IPS-20b (cell line): Measurements from ENCODE around the gene GALNT10.

Experiments used
- H3K27ac ChIP-seq: one replicate; pipeline ENCODE4 v1.5.1; 2013; ENCODE audit warnings: low read length
- H3K27me3 ChIP-seq: 2 replicates; pipeline ENCODE4 v1.6.1; 2013; ENCODE audit warnings: mild to moderate bottlenecking, low read length, inconsistent platforms; ENCODE audit not compliant: insufficient read depth
- H3K36me3 ChIP-seq: 2 replicates; pipeline ENCODE4 v1.6.1; 2013; ENCODE audit warnings: low read depth, mild to moderate bottlenecking, inconsistent platforms, low read length, moderate library complexity; ENCODE audit not compliant: insufficient read depth
- H3K4me1 ChIP-seq: 2 replicates; pipeline ENCODE4 v1.6.1; 2013; ENCODE audit warnings: mild to moderate bottlenecking, control low read depth, inconsistent platforms, low read length, moderate library complexity; ENCODE audit not compliant: insufficient read depth
- H3K4me3 ChIP-seq: 2 replicates; pipeline ENCODE4 v1.5.1; 2013; ENCODE audit warnings: mild to moderate bottlenecking, low read length, inconsistent platforms
- H3K9ac ChIP-seq: 2 replicates; pipeline ENCODE4 v1.6.1; 2013; ENCODE audit warnings: low read depth, mild to moderate bottlenecking, inconsistent platforms, low read length, moderate library complexity
- H3K9me3 ChIP-seq: 2 replicates; pipeline ENCODE4 v1.6.1; 2013; ENCODE audit warnings: mild to moderate bottlenecking, low read depth, low read length, inconsistent platforms; ENCODE audit not compliant: insufficient read depth

The GALNT10 gene

GRCh38 chr5:154222414-154222813 is 31.9 kb downstream of the GALNT10 start:
- Histone ChIP-seq H3K27ac (no peak overlapping the region), H3K9me3 (peaks cover 6% of the 10 kb centered on the region; the same call in 1 of the 2 replicates)

GRCh38 chr5:154223320-154223719 is 32.8 kb downstream of the GALNT10 start:
- Histone ChIP-seq H3K27ac (no peak overlapping the region), H3K9ac (no peak overlapping the region), H3K36me3 (no peaks in the 10 kb centered on the region), H3K27me3 (no peaks in the 10 kb centered on the region), H3K4me3 (no peak overlapping the region), H3K4me1 (peaks cover 25% of the 10 kb centered on the region), H3K9me3 (peaks cover 6% of the 10 kb centered on the region; the same call in 1 of the 2 replicates)

More at GRCh38 chr5:154222414-154222813, 31.9 kb downstream of the GALNT10 start:
- H3K27me3 ChIP-seq: no peaks in the 10 kb centered on the region
- no peak overlapping the region for H3K9ac ChIP-seq
- peaks cover 25% of the 10 kb centered on the region for H3K4me1 ChIP-seq
- H3K4me3 ChIP-seq: no peak overlapping the region
- no peaks in the 10 kb centered on the region for H3K36me3 ChIP-seq

- Histone ChIP-seq H3K27ac (no peak overlapping the region), H3K9ac (no peak overlapping the region), H3K27me3 (no peaks in the 10 kb centered on the region), H3K4me3 (no peak overlapping the region), H3K4me1 (no peaks in the 10 kb centered on the region), H3K36me3 (no peaks in the 10 kb centered on the region), H3K9me3 (peaks cover 6% of the 10 kb centered on the region; the same call in 1 of the 2 replicates)
These were observed 36.6 kb downstream of the GALNT10 start for GRCh38 chr5:154227090-154227489.

GRCh38 chr5:154228696-154229095 is 38.2 kb downstream of the GALNT10 start:
- Histone ChIP-seq H3K4me1 (no peaks in the 10 kb centered on the region), H3K9ac (no peak overlapping the region), H3K36me3 (no peaks in the 10 kb centered on the region), H3K27ac (no peak overlapping the region), H3K4me3 (no peak overlapping the region), H3K27me3 (no peaks in the 10 kb centered on the region), H3K9me3 (peaks cover 6% of the 10 kb centered on the region; the same call in 1 of the 2 replicates)

GRCh38 chr5:154230526-154230925 is 40.0 kb downstream of the GALNT10 start:
- H3K4me3 ChIP-seq: no peak overlapping the region
- no peak overlapping the region for H3K27ac ChIP-seq
- no peaks in the 10 kb centered on the region for H3K36me3 ChIP-seq
- H3K9ac ChIP-seq: no peak overlapping the region
- H3K27me3 ChIP-seq: no peaks in the 10 kb centered on the region
- no peaks in the 10 kb centered on the region for H3K4me1 ChIP-seq
- peaks cover 6% of the 10 kb centered on the region; the same call in 1 of the 2 replicates for H3K9me3 ChIP-seq

- no peaks in the 10 kb centered on the region for H3K27me3 ChIP-seq
- no peak overlapping the region for H3K4me3 ChIP-seq
- H3K9ac ChIP-seq: no peak overlapping the region
- no peak overlapping the region for H3K27ac ChIP-seq
- no peaks in the 10 kb centered on the region for H3K36me3 ChIP-seq
- no peaks in the 10 kb centered on the region for H3K9me3 ChIP-seq
- peaks cover 7% of the 10 kb centered on the region for H3K4me1 ChIP-seq
These were observed 44.0 kb downstream of the GALNT10 start for GRCh38 chr5:154234551-154234950.

GRCh38 chr5:154236011-154236410 is 45.5 kb downstream of the GALNT10 start:
- Histone ChIP-seq H3K9ac (no peak overlapping the region), H3K9me3 (no peaks in the 10 kb centered on the region), H3K27me3 (no peaks in the 10 kb centered on the region), H3K36me3 (no peaks in the 10 kb centered on the region), H3K4me3 (no peak overlapping the region), H3K27ac (no peak overlapping the region), H3K4me1 (peaks cover 7% of the 10 kb centered on the region)

- Histone ChIP-seq H3K36me3 (no peaks in the 10 kb centered on the region), H3K27ac (no peak overlapping the region), H3K9ac (no peak overlapping the region), H3K4me1 (peaks cover 7% of the 10 kb centered on the region), H3K27me3 (no peaks in the 10 kb centered on the region), H3K4me3 (no peak overlapping the region), H3K9me3 (no peaks in the 10 kb centered on the region)
These were observed 46.2 kb downstream of the GALNT10 start for GRCh38 chr5:154236536-154237375.

GRCh38 chr5:154237376-154237743 is 46.8 kb downstream of the GALNT10 start:
- no peaks in the 10 kb centered on the region for H3K9me3 ChIP-seq
- H3K4me3 ChIP-seq: no peak overlapping the region

GRCh38 chr5:154237946-154238345 is 47.4 kb downstream of the GALNT10 start:
- Histone ChIP-seq H3K27ac (no peak overlapping the region), H3K36me3 (no peaks in the 10 kb centered on the region), H3K27me3 (no peaks in the 10 kb centered on the region), H3K9ac (no peak overlapping the region), H3K4me3 (no peak overlapping the region), H3K9me3 (no peaks in the 10 kb centered on the region), H3K4me1 (peaks cover 7% of the 10 kb centered on the region)

More at GRCh38 chr5:154237376-154237743, 46.8 kb downstream of the GALNT10 start:
- Histone ChIP-seq H3K4me1 (peaks cover 7% of the 10 kb centered on the region), H3K36me3 (no peaks in the 10 kb centered on the region), H3K9ac (no peak overlapping the region), H3K27ac (no peak overlapping the region), H3K27me3 (no peaks in the 10 kb centered on the region)

GRCh38 chr5:154238776-154239481 is 48.4 kb downstream of the GALNT10 start:
- peaks cover 7% of the 10 kb centered on the region for H3K4me1 ChIP-seq
- no peak overlapping the region for H3K9ac ChIP-seq
- no peak overlapping the region for H3K4me3 ChIP-seq
- H3K27ac ChIP-seq: no peak overlapping the region
- H3K9me3 ChIP-seq: no peaks in the 10 kb centered on the region
- no peaks in the 10 kb centered on the region for H3K36me3 ChIP-seq
- H3K27me3 ChIP-seq: no peaks in the 10 kb centered on the region

GRCh38 chr5:154240595-154240994 is 50.1 kb downstream of the GALNT10 start:
- H3K9me3 ChIP-seq: no peaks in the 10 kb centered on the region
- H3K27ac ChIP-seq: no peak overlapping the region
- H3K4me1 ChIP-seq: peaks cover 7% of the 10 kb centered on the region
- no peak overlapping the region for H3K9ac ChIP-seq
- H3K36me3 ChIP-seq: no peaks in the 10 kb centered on the region
- H3K4me3 ChIP-seq: no peak overlapping the region
- no peaks in the 10 kb centered on the region for H3K27me3 ChIP-seq
